Activated naive CD8-positive, alpha-beta T cell treated with anti-CD3 and anti-CD28 coated beads for 36 hours (primary cell): ENCODE results near the gene DSE. TPM values are rescaled to one million over a fixed set of nuclear protein-coding genes. Genes with fewer than 3 reads are reported as not detected.

ENCODE experiments used
- DNase-seq: peaks from one replicate; pipeline ENCODE4 v3.0.0; 2021
- H3K27ac Mint-ChIP-seq: one replicate; pipeline ENCODE4 v1.8.0; 2022; ENCODE audit warnings: mild to moderate bottlenecking, moderate library complexity, mixed read lengths
- H3K27me3 Mint-ChIP-seq: one replicate; pipeline ENCODE4 v1.8.0; 2022; ENCODE audit warnings: mild to moderate bottlenecking, mixed read lengths
- H3K36me3 Mint-ChIP-seq: one replicate; pipeline ENCODE4 v1.8.0; 2021; ENCODE audit warnings: mild to moderate bottlenecking, mixed read lengths
- H3K4me1 Mint-ChIP-seq: one replicate; pipeline ENCODE4 v1.8.0; 2021; ENCODE audit warnings: mixed read lengths
- H3K4me3 Mint-ChIP-seq: one replicate; pipeline ENCODE4 v1.8.0; 2022; ENCODE audit warnings: mild to moderate bottlenecking, moderate library complexity, mixed read lengths
- H3K9me3 Mint-ChIP-seq: one replicate; pipeline ENCODE4 v1.8.0; 2022; ENCODE audit warnings: mixed read lengths
- total RNA-seq, 2 experiments: library from RNA; stranded (reverse); gene quantifications; one replicate each; pipeline ENCODE4 v1.2.3, GENCODE V29; 2021

DSE gene
- total RNA-seq, 2 experiments from 2014 or later: 3.2 to 4.9 TPM

- no peaks in the 10 kb centered on the region for H3K36me3 Mint-ChIP-seq
- H3K4me1 Mint-ChIP-seq: peaks cover 12% of the 10 kb centered on the region
- no peak for DNase-seq
- no peak overlapping the region for H3K27ac Mint-ChIP-seq
- H3K27me3 Mint-ChIP-seq: peaks cover 3% of the 10 kb centered on the region
- no peaks in the 10 kb centered on the region for H3K9me3 Mint-ChIP-seq
- H3K4me3 Mint-ChIP-seq: no peak overlapping the region
These were observed 16.6 kb downstream of the DSE start for GRCh38 chr6:116387374-116387773.

GRCh38 chr6:116388924-116389323 is 18.2 kb downstream of the DSE start:
- H3K36me3 Mint-ChIP-seq: no peaks in the 10 kb centered on the region
- H3K4me3 Mint-ChIP-seq: no peak overlapping the region
- H3K27ac Mint-ChIP-seq: no peak overlapping the region
- no peaks in the 10 kb centered on the region for H3K27me3 Mint-ChIP-seq
- H3K9me3 Mint-ChIP-seq: no peaks in the 10 kb centered on the region
- no peak for DNase-seq
- peaks cover 22% of the 10 kb centered on the region for H3K4me1 Mint-ChIP-seq

GRCh38 chr6:116389357-116389756 is 18.6 kb downstream of the DSE start:
- H3K27me3 Mint-ChIP-seq: no peaks in the 10 kb centered on the region
- no peak overlapping the region for H3K27ac Mint-ChIP-seq
- H3K9me3 Mint-ChIP-seq: no peaks in the 10 kb centered on the region
- peaks cover 22% of the 10 kb centered on the region for H3K4me1 Mint-ChIP-seq
- no peak overlapping the region for H3K4me3 Mint-ChIP-seq
- H3K36me3 Mint-ChIP-seq: no peaks in the 10 kb centered on the region
- no peak for DNase-seq

- no peaks in the 10 kb centered on the region for H3K36me3 Mint-ChIP-seq
- no peak for DNase-seq
- H3K9me3 Mint-ChIP-seq: no peaks in the 10 kb centered on the region
- H3K27ac Mint-ChIP-seq: no peak overlapping the region
- H3K4me1 Mint-ChIP-seq: peaks cover 22% of the 10 kb centered on the region
- no peak overlapping the region for H3K4me3 Mint-ChIP-seq
- H3K27me3 Mint-ChIP-seq: no peaks in the 10 kb centered on the region
These were observed 19.8 kb downstream of the DSE start for GRCh38 chr6:116390581-116390980.

GRCh38 chr6:116392132-116393013 is 21.6 kb downstream of the DSE start:
- Mint-ChIP-seq H3K36me3 (no peaks in the 10 kb centered on the region), H3K27me3 (no peaks in the 10 kb centered on the region), H3K4me3 (no peak overlapping the region), H3K27ac (no peak overlapping the region), H3K4me1 (peaks cover 15% of the 10 kb centered on the region), H3K9me3 (no peaks in the 10 kb centered on the region)
- no peak for DNase-seq

GRCh38 chr6:116393430-116393829 is 22.7 kb downstream of the DSE start:
- H3K36me3 Mint-ChIP-seq: no peaks in the 10 kb centered on the region
- H3K9me3 Mint-ChIP-seq: no peaks in the 10 kb centered on the region
- no peaks in the 10 kb centered on the region for H3K27me3 Mint-ChIP-seq
- H3K4me3 Mint-ChIP-seq: no peak overlapping the region
- no peak for DNase-seq
- peaks cover 15% of the 10 kb centered on the region for H3K4me1 Mint-ChIP-seq
- no peak overlapping the region for H3K27ac Mint-ChIP-seq

GRCh38 chr6:116395647-116396046 is 24.9 kb downstream of the DSE start:
- Mint-ChIP-seq H3K27me3 (no peaks in the 10 kb centered on the region), H3K27ac (no peak overlapping the region), H3K4me1 (peaks cover 14% of the 10 kb centered on the region), H3K36me3 (no peaks in the 10 kb centered on the region), H3K4me3 (no peak overlapping the region), H3K9me3 (no peaks in the 10 kb centered on the region)
- no peak for DNase-seq

- Mint-ChIP-seq H3K27ac (no peak overlapping the region), H3K4me3 (no peak overlapping the region), H3K4me1 (peaks cover 14% of the 10 kb centered on the region), H3K9me3 (no peaks in the 10 kb centered on the region), H3K36me3 (no peaks in the 10 kb centered on the region), H3K27me3 (no peaks in the 10 kb centered on the region)
- DNase-seq: no peak
These were observed 25.7 kb downstream of the DSE start for GRCh38 chr6:116396441-116396840.

- H3K9me3 Mint-ChIP-seq: no peaks in the 10 kb centered on the region
- no peak overlapping the region for H3K4me3 Mint-ChIP-seq
- no peak overlapping the region for H3K27ac Mint-ChIP-seq
- H3K4me1 Mint-ChIP-seq: peaks cover 4% of the 10 kb centered on the region
- DNase-seq: no peak
- H3K36me3 Mint-ChIP-seq: no peaks in the 10 kb centered on the region
- H3K27me3 Mint-ChIP-seq: no peaks in the 10 kb centered on the region
These were observed 27.2 kb downstream of the DSE start for GRCh38 chr6:116397914-116398313.

GRCh38 chr6:116398316-116399010 is 27.7 kb downstream of the DSE start:
- Mint-ChIP-seq H3K9me3 (no peaks in the 10 kb centered on the region), H3K27ac (no peak overlapping the region), H3K4me3 (no peak overlapping the region), H3K4me1 (peaks cover under 1% of the 10 kb centered on the region), H3K27me3 (no peaks in the 10 kb centered on the region), H3K36me3 (no peaks in the 10 kb centered on the region)
- DNase-seq: no peak

GRCh38 chr6:116399287-116399686 is 28.5 kb downstream of the DSE start:
- no peaks in the 10 kb centered on the region for H3K9me3 Mint-ChIP-seq
- no peaks in the 10 kb centered on the region for H3K4me1 Mint-ChIP-seq
- H3K36me3 Mint-ChIP-seq: no peaks in the 10 kb centered on the region
- no peak overlapping the region for H3K4me3 Mint-ChIP-seq
- H3K27ac Mint-ChIP-seq: no peak overlapping the region
- no peak for DNase-seq
- H3K27me3 Mint-ChIP-seq: no peaks in the 10 kb centered on the region

- H3K36me3 Mint-ChIP-seq: peaks cover 2% of the 10 kb centered on the region
- H3K27me3 Mint-ChIP-seq: peaks cover 2% of the 10 kb centered on the region
- H3K4me1 Mint-ChIP-seq: peaks cover 1% of the 10 kb centered on the region
- H3K27ac Mint-ChIP-seq: no peak overlapping the region
- no peak overlapping the region for H3K4me3 Mint-ChIP-seq
- DNase-seq: no peak
- H3K9me3 Mint-ChIP-seq: no peaks in the 10 kb centered on the region
These were observed 29.6 kb downstream of the DSE start for GRCh38 chr6:116400328-116400727.

- Mint-ChIP-seq H3K27ac (no peak overlapping the region), H3K27me3 (peaks cover 6% of the 10 kb centered on the region), H3K4me3 (no peak overlapping the region), H3K9me3 (no peaks in the 10 kb centered on the region), H3K36me3 (peaks cover 2% of the 10 kb centered on the region), H3K4me1 (peaks cover 1% of the 10 kb centered on the region)
- DNase-seq: no peak
These were observed 31.6 kb downstream of the DSE start for GRCh38 chr6:116402108-116402937.

GRCh38 chr6:116403205-116403604 is 32.5 kb downstream of the DSE start:
- Mint-ChIP-seq H3K9me3 (no peaks in the 10 kb centered on the region), H3K4me1 (peaks cover 1% of the 10 kb centered on the region), H3K27ac (no peak overlapping the region), H3K4me3 (no peak overlapping the region), H3K36me3 (peaks cover 2% of the 10 kb centered on the region), H3K27me3 (peaks cover 6% of the 10 kb centered on the region)
- DNase-seq: no peak

- Mint-ChIP-seq H3K27ac (no peak overlapping the region), H3K9me3 (no peaks in the 10 kb centered on the region), H3K36me3 (peaks cover 2% of the 10 kb centered on the region), H3K4me1 (peaks cover 1% of the 10 kb centered on the region), H3K4me3 (no peak overlapping the region), H3K27me3 (peaks cover 6% of the 10 kb centered on the region)
- no peak for DNase-seq
These were observed 33.9 kb downstream of the DSE start for GRCh38 chr6:116404696-116405095.
